GM12878 (cell line): ENCODE measurements around the gene SAMD4A. TPM values are rescaled to one million over a fixed set of nuclear protein-coding genes. Genes with fewer than 3 reads are reported as not detected.

Source experiments
- ATAC-seq: fragments of 200-7000 bp; cut with Tn5 transposase; 3 replicates; pipeline ENCODE4 v1.9.1; 2020; ENCODE audit warnings: mild to moderate bottlenecking, moderate library complexity
- BruUV-seq: library from RNA; stranded (reverse); fragments of 400-500 nt; replicated peaks from 2 replicates; lab custom pipeline; 2021; lab: Mats Ljungman, UMichigan
- CTCF ChIA-PET: fragments of 300-600 bp; sonication (Branson Sonifier 250); formaldehyde crosslinking; extraction: SDS; loops from one replicate; lab custom pipeline; 2021; ENCODE audit warnings: inconsistent platforms; lab: Yijun Ruan, JAX
- POLR2A ChIA-PET: fragments of 350-600 bp; formaldehyde crosslinking; extraction: SDS; loops from one replicate; lab custom pipeline; 2021; ENCODE audit warnings: inconsistent platforms; lab: Charles Lee
- RAD21 ChIA-PET: fragments of 300-600 bp; sonication (Branson Sonifier 250); formaldehyde crosslinking; loops from one replicate; lab custom pipeline; 2023; ENCODE audit warnings: antibody characterized with exemption; ENCODE audit not compliant: unreplicated experiment; lab: Charles Lee
- SMC1A ChIA-PET: fragments of 300-600 bp; sonication (Branson Sonifier 250); formaldehyde crosslinking; loops from one replicate; lab custom pipeline; 2023; ENCODE audit not compliant: unreplicated experiment, uncharacterized antibody; lab: Charles Lee
- DNase-seq: peaks from one replicate; pipeline ENCODE4 v3.0.0-alpha.2; 2011; ENCODE audit warnings: low read depth, low spot score
- FAIRE-seq: peaks from 3 replicates; lab custom pipeline; 2011; peaks lifted over from hg19 to GRCh38; lab: Jason Lieb, UNC
- H2AFZ ChIP-seq: 2 replicates; pipeline ENCODE4 v1.6.0; 2011; ENCODE audit warnings: low read depth, low read length, control low read depth; ENCODE audit not compliant: control insufficient read depth
- H3K27ac ChIP-seq: 2 replicates; pipeline ENCODE4 v1.5.1; 2011; ENCODE audit warnings: control low read depth; ENCODE audit not compliant: control insufficient read depth, insufficient read depth
- H3K27me3 ChIP-seq, 2 experiments: replicated peaks in 1 of 2; 2 replicates each; pipeline versions ENCODE4 v1.6.0 to v1.6.1; 2011; ENCODE audit warnings: low read length in 1 of 2; ENCODE audit not compliant: control insufficient read depth in 2 of 2, insufficient read depth in 2 of 2
- H3K36me3 ChIP-seq, 2 experiments: 2 replicates each; pipeline ENCODE4 v1.5.1; 2011; ENCODE audit warnings: low read length in 1 of 2; ENCODE audit not compliant: control insufficient read depth in 2 of 2, insufficient read depth in 2 of 2
- H3K4me1 ChIP-seq: 2 replicates; pipeline ENCODE4 v1.6.1; 2011; ENCODE audit warnings: mild to moderate bottlenecking, low read length, moderate library complexity, mixed read lengths; ENCODE audit not compliant: control insufficient read depth, insufficient read depth
- H3K4me2 ChIP-seq: 2 replicates; pipeline ENCODE4 v1.6.0; 2011; ENCODE audit warnings: control low read depth; ENCODE audit not compliant: control insufficient read depth, insufficient read depth
- H3K4me3 ChIP-seq: fragments of 200-600 bp; sonication (generic); 2 replicates; pipeline ENCODE4 v1.5.1; 2016
- H3K79me2 ChIP-seq: 2 replicates; pipeline ENCODE4 v1.6.0; 2011; ENCODE audit warnings: low read length; ENCODE audit not compliant: control insufficient read depth, insufficient read depth
- H3K9ac ChIP-seq: 2 replicates; pipeline ENCODE4 v1.8.0; 2011; ENCODE audit warnings: low read length, control low read depth, mixed read lengths; ENCODE audit not compliant: control insufficient read depth, insufficient read depth
- H3K9me3 ChIP-seq: replicated peaks from 3 replicates; pipeline ENCODE4 v1.5.1; 2011; ENCODE audit warnings: mild to moderate bottlenecking, low read length; ENCODE audit not compliant: control insufficient read depth, insufficient read depth
- H4K20me1 ChIP-seq: 2 replicates; pipeline ENCODE4 v1.6.0; 2011; ENCODE audit not compliant: control insufficient read depth, insufficient read depth
- FOXK2 ChIP-seq: fragments of 450-650 bp; IDR thresholded peaks from 2 replicates; pipeline ENCODE4 v1.6.1; 2017; ENCODE audit warnings: mild to moderate bottlenecking, moderate library complexity
- IRF4 ChIP-seq: IDR thresholded peaks from 2 replicates; pipeline ENCODE4 v1.6.1; 2011; ENCODE audit warnings: low read depth, low read length
- IRF5 ChIP-seq: fragments of 450-650 bp; IDR thresholded peaks from 2 replicates; pipeline ENCODE4 v1.6.1; 2017; ENCODE audit warnings: borderline replicate concordance
- KLF5 ChIP-seq: fragments of 450-650 bp; IDR thresholded peaks from 2 replicates; pipeline ENCODE4 v1.6.1; 2014; ENCODE audit warnings: mild to moderate bottlenecking; ENCODE audit not compliant: partially characterized antibody
- NR2C2 ChIP-seq: IDR thresholded peaks from 2 replicates; pipeline ENCODE4 v1.6.1; 2011; ENCODE audit warnings: borderline replicate concordance, low read depth; ENCODE audit not compliant: control insufficient read depth, insufficient read length
- POLR2AphosphoS5 ChIP-seq: IDR thresholded peaks from 2 replicates; pipeline ENCODE4 v1.6.1; 2011; ENCODE audit warnings: mild to moderate bottlenecking, low read length, inconsistent platforms
- SMAD1 ChIP-seq: fragments of 450-650 bp; IDR thresholded peaks from 2 replicates; pipeline ENCODE4 v1.6.1; 2018; ENCODE audit warnings: mild to moderate bottlenecking, low read depth; ENCODE audit not compliant: partially characterized antibody
- TCF7 ChIP-seq: IDR thresholded peaks from 2 replicates; pipeline ENCODE4 v1.6.1; 2014; ENCODE audit warnings: antibody characterized with exemption, borderline replicate concordance
- ZNF592 ChIP-seq: fragments of 450-650 bp; IDR thresholded peaks from 2 replicates; pipeline ENCODE4 v1.6.1; 2017; ENCODE audit warnings: mild to moderate bottlenecking, moderate library complexity
- WGBS: methylation state at CpG from one replicate; pipeline ENCODE4 v1.1.6; 2016; ENCODE audit warnings: low lambda C conversion rate; ENCODE audit not compliant: insufficient replicate concordance, insufficient coverage; ENCODE audit errors: missing lambda C conversion rate; 5-methylcytosine and 5-hydroxymethylcytosine counted together
- in situ Hi-C: fragments of 300-500 bp; cut with MboI; formaldehyde crosslinking; loops from 9 replicates; pipeline ENCODE4 v1.14.3; 2018; ENCODE audit warnings: mixed read lengths
- intact Hi-C: fragments of 100-400 bp; cut with micrococcal nuclease; formaldehyde crosslinking; loops from one replicate; pipeline ENCODE4 v1.14.2; 2022; ENCODE audit not compliant: unreplicated experiment
- polyA plus RNA-seq, 11 experiments: library from polyadenylated mRNA; depleted of rRNA in 4 of 11; unstranded in 6 of 11; stranded (reverse) in 5 of 11; fragments of >200 nt; fragmentation: Nextera tagmentation in 4 of 11; fragmentation: Illumina TruSeq in 1 of 11; extraction: Ambion mirVana in 4 of 11; extraction: Trizol in 1 of 11; gene quantifications; 1 replicate in 1 of 11; 2 replicates in 10 of 11; pipeline versions ENCODE4 v1.2.1 to v1.2.3, GENCODE V29; 2011 to 2016; ENCODE audit warnings: inconsistent platforms in 2 of 11, missing spikeins in 2 of 11, low read depth in 1 of 11
- total RNA-seq, 4 experiments: library from RNA; depleted of rRNA in 3 of 4; stranded (reverse); fragments of >200 nt in 3 of 4; fragmentation: Illumina TruSeq in 1 of 4; extraction: Trizol in 1 of 4; gene quantifications; 2 replicates each; pipeline versions ENCODE4 v1.2.1 to v1.2.3, GENCODE V29; 2013 to 2021
- TF ChIP-seq, protein P1 (sequence below): IDR thresholded peaks from 2 replicates; pipeline ENCODE4 v1.6.1; 2011; ENCODE audit warnings: low read depth, mild to moderate bottlenecking, low read length, moderate library complexity, borderline replicate concordance; ENCODE audit errors: extremely low read depth
- TF ChIP-seq, protein P2 (sequence below): fragments of 450-650 bp; conservative IDR thresholded peaks from 2 replicates; pipeline ENCODE4 v1.6.1; 2017; ENCODE audit warnings: mild to moderate bottlenecking, moderate library complexity
- TF ChIP-seq, protein P3 (sequence below): IDR thresholded peaks from 2 replicates; pipeline ENCODE4 v1.6.1; 2011; ENCODE audit warnings: mild to moderate bottlenecking, low read depth, low read length, moderate library complexity; ENCODE audit not compliant: insufficient replicate concordance
- TF ChIP-seq, protein P4 (sequence below): fragments of 150-350 bp; IDR thresholded peaks from 2 replicates; pipeline ENCODE4 v1.6.1; 2014; ENCODE audit warnings: mild to moderate bottlenecking, low read depth, low read length

The SAMD4A gene
- total and polyA plus RNA-seq, 10 of the 15 experiments (the other 5 are each of a cell fraction or from before 2014, with no cell fraction given), result 0.05 to 0.56 (median 0.31) TPM

GRCh38 chr14:54584097-54584496, 17.2 kb downstream of the SAMD4A start:
- WGBS, result 63% methylated on average over 1 of the region's 1 CpG
- POLR2A ChIA-PET, result interaction anchor here (0.6 to 1.0 kb wide), 2 partner anchors 16 to 17 kb away, joined by 3 to 4 read pairs; partner anchors contain the start of gene SAMD4A
- Histone ChIP-seq H3K27ac (no peak overlapping the region), H3K36me3 (no peaks in the 10 kb centered on the region), H3K79me2 (no peaks in the 10 kb centered on the region), H3K9me3 (no peaks in the 10 kb centered on the region), H4K20me1 (no peaks in the 10 kb centered on the region), H3K4me2 (no peak overlapping the region), H2AFZ (no peak overlapping the region), H3K4me1 (no peaks in the 10 kb centered on the region), H3K27me3 (no peaks in the 10 kb centered on the region), H3K4me3 (no peak overlapping the region), H3K9ac (no peak overlapping the region)
- RAD21 ChIA-PET, result no interaction called here
- CTCF ChIA-PET, result no interaction called here
- in situ Hi-C loops (no loop called here), intact Hi-C loops (no loop called here)
- no TSS peak for BruUV-seq
- ATAC-seq (no peak), FAIRE-seq (no peak), DNase-seq (no peak)
- SMC1A ChIA-PET, result interaction anchor here (1.0 kb wide), 1 partner anchor 9 kb away, joined by 4 read pairs; no protein-coding TSS in a partner anchor
- TF ChIP-seq, protein P1, sequence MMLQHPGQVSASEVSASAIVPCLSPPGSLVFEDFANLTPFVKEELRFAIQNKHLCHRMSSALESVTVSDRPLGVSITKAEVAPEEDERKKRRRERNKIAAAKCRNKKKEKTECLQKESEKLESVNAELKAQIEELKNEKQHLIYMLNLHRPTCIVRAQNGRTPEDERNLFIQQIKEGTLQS, result no peak
- TF ChIP-seq, protein P2, sequence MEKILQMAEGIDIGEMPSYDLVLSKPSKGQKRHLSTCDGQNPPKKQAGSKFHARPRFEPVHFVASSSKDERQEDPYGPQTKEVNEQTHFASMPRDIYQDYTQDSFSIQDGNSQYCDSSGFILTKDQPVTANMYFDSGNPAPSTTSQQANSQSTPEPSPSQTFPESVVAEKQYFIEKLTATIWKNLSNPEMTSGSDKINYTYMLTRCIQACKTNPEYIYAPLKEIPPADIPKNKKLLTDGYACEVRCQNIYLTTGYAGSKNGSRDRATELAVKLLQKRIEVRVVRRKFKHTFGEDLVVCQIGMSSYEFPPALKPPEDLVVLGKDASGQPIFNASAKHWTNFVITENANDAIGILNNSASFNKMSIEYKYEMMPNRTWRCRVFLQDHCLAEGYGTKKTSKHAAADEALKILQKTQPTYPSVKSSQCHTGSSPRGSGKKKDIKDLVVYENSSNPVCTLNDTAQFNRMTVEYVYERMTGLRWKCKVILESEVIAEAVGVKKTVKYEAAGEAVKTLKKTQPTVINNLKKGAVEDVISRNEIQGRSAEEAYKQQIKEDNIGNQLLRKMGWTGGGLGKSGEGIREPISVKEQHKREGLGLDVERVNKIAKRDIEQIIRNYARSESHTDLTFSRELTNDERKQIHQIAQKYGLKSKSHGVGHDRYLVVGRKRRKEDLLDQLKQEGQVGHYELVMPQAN, result no peak
- TF ChIP-seq, protein P3, sequence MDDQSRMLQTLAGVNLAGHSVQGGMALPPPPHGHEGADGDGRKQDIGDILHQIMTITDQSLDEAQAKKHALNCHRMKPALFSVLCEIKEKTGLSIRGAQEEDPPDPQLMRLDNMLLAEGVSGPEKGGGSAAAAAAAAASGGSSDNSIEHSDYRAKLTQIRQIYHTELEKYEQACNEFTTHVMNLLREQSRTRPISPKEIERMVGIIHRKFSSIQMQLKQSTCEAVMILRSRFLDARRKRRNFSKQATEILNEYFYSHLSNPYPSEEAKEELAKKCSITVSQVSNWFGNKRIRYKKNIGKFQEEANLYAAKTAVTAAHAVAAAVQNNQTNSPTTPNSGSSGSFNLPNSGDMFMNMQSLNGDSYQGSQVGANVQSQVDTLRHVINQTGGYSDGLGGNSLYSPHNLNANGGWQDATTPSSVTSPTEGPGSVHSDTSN, result no peak
- TF ChIP-seq SMAD1 (no peak), FOXK2 (no peak), NR2C2 (no peak), ZNF592 (no peak), IRF5 (no peak), TCF7 (no peak), IRF4 (no peak), KLF5 (no peak), POLR2AphosphoS5 (no peak)
- TF ChIP-seq, protein P4, sequence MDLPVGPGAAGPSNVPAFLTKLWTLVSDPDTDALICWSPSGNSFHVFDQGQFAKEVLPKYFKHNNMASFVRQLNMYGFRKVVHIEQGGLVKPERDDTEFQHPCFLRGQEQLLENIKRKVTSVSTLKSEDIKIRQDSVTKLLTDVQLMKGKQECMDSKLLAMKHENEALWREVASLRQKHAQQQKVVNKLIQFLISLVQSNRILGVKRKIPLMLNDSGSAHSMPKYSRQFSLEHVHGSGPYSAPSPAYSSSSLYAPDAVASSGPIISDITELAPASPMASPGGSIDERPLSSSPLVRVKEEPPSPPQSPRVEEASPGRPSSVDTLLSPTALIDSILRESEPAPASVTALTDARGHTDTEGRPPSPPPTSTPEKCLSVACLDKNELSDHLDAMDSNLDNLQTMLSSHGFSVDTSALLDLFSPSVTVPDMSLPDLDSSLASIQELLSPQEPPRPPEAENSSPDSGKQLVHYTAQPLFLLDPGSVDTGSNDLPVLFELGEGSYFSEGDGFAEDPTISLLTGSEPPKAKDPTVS, result no peak
